HT-29 (cell line): ENCODE results near the gene CYSRT1. TPM values are rescaled to one million over a fixed set of nuclear protein-coding genes. Genes with fewer than 3 reads are reported as not detected.
A peak's percentile ranks its signal among the peaks of the same experiment; 100 is the strongest.

ENCODE experiments used
- DNase-seq: peaks from one replicate; pipeline ENCODE4 v3.0.0-alpha.2; 2015; ENCODE audit warnings: low spot score
- total RNA-seq: library from RNA; depleted of rRNA; stranded (reverse); fragments of >200 nt; shearing (Covaris generic); gene quantifications from 2 replicates; pipeline ENCODE4 v1.2.3, GENCODE V29; 2014

CYSRT1 gene
- total RNA-seq, 1 experiment from 2014 or later: 2.4 TPM

- no peak for DNase-seq
These were observed 1.5 kb downstream of the CYSRT1 start for GRCh38 chr9:137226338-137227053.

GRCh38 chr9:137227054-137227852 is 2.3 kb downstream of the CYSRT1 start, which contains the start of gene RNF224:
Gene RNF224, plus strand, starts transcription at chr9:137227502. Its CDS starts 834 bp downstream, at chr9:137228336.
- DNase-seq: peak; percentile 97

GRCh38 chr9:137227853-137228505 is 3.0 kb downstream of the CYSRT1 start:
- no peak for DNase-seq

GRCh38 chr9:137228506-137228967 is 3.6 kb downstream of the CYSRT1 start:
- no peak for DNase-seq

GRCh38 chr9:137228968-137229896 is 4.3 kb downstream of the CYSRT1 start:
- DNase-seq: no peak

- DNase-seq: no peak
These were observed 5.1 kb downstream of the CYSRT1 start for GRCh38 chr9:137229903-137230704.

GRCh38 chr9:137230705-137231371 is 5.9 kb downstream of the CYSRT1 start, which contains the start of gene SLC34A3:
Gene SLC34A3, plus strand, starts transcription at chr9:137230901. Its CDS starts 802 bp downstream, at chr9:137231703.
- DNase-seq: no peak

GRCh38 chr9:137231372-137232039 is 6.5 kb downstream of the CYSRT1 start:
- no peak for DNase-seq

GRCh38 chr9:137232101-137232500 is 7.1 kb downstream of the CYSRT1 start:
- DNase-seq: no peak

GRCh38 chr9:137232510-137232909 is 7.5 kb downstream of the CYSRT1 start:
- no peak for DNase-seq

- DNase-seq: peak; percentile 57
These were observed 8.4 kb downstream of the CYSRT1 start for GRCh38 chr9:137233143-137233980.

- DNase-seq: no peak
These were observed 9.2 kb downstream of the CYSRT1 start for GRCh38 chr9:137234055-137234697.

GRCh38 chr9:137234758-137235423 is 9.9 kb downstream of the CYSRT1 start:
- DNase-seq: no peak

- DNase-seq: no peak
These were observed 10.7 kb downstream of the CYSRT1 start for GRCh38 chr9:137235424-137236237.

- peak; percentile 88 for DNase-seq
These were observed 11.4 kb downstream of the CYSRT1 start for GRCh38 chr9:137236238-137236935.
